HUES6 (cell line): ENCODE measurements around the gene CUL9.

Experiments used
- H3K27ac ChIP-seq: 2 replicates; pipeline ENCODE4 v1.7.0; 2013; ENCODE audit warnings: low read depth, mild to moderate bottlenecking, low read length, inconsistent platforms
- H3K27me3 ChIP-seq: 2 replicates; pipeline ENCODE4 v1.6.1; 2013; ENCODE audit warnings: low read length; ENCODE audit not compliant: control insufficient read depth, insufficient read depth
- H3K36me3 ChIP-seq: 2 replicates; pipeline ENCODE4 v1.6.1; 2013; ENCODE audit warnings: low read length; ENCODE audit not compliant: control insufficient read depth, insufficient read depth
- H3K4me1 ChIP-seq: 2 replicates; pipeline ENCODE4 v1.6.1; 2013; ENCODE audit warnings: low read length; ENCODE audit not compliant: control insufficient read depth, insufficient read depth
- H3K4me3 ChIP-seq: 2 replicates; pipeline ENCODE4 v1.5.1; 2013; ENCODE audit warnings: low read depth, low read length
- H3K9ac ChIP-seq: one replicate; pipeline ENCODE4 v1.6.1; 2013; ENCODE audit warnings: mild to moderate bottlenecking, low read length
- H3K9me3 ChIP-seq: 2 replicates; pipeline ENCODE4 v1.6.1; 2013; ENCODE audit warnings: low read depth, low read length; ENCODE audit not compliant: control insufficient read depth, insufficient read depth

CUL9 gene

GRCh38 chr6:43247114-43247999 is 65.4 kb downstream of the CUL9 start:
- H3K4me1 ChIP-seq = peaks cover 18% of the 10 kb centered on the region; the same call in 1 of the 2 replicates
- H3K9ac ChIP-seq = no peak overlapping the region
- H3K9me3 ChIP-seq = no peaks in the 10 kb centered on the region
- peaks cover 72% of the 10 kb centered on the region for H3K27me3 ChIP-seq
- peak overlapping the region; percentile 88 for H3K4me3 ChIP-seq
- no peak overlapping the region for H3K27ac ChIP-seq
- H3K36me3 ChIP-seq = no peaks in the 10 kb centered on the region

GRCh38 chr6:43248101-43248500 is 66.1 kb downstream of the CUL9 start:
- peaks cover 18% of the 10 kb centered on the region; the same call in 1 of the 2 replicates for H3K4me1 ChIP-seq
- H3K36me3 ChIP-seq = no peaks in the 10 kb centered on the region
- H3K27ac ChIP-seq = no peak overlapping the region
- no peak overlapping the region for H3K9ac ChIP-seq
- peak overlapping the region; percentile 88 for H3K4me3 ChIP-seq
- peaks cover 65% of the 10 kb centered on the region for H3K27me3 ChIP-seq
- no peaks in the 10 kb centered on the region for H3K9me3 ChIP-seq

DNA sequence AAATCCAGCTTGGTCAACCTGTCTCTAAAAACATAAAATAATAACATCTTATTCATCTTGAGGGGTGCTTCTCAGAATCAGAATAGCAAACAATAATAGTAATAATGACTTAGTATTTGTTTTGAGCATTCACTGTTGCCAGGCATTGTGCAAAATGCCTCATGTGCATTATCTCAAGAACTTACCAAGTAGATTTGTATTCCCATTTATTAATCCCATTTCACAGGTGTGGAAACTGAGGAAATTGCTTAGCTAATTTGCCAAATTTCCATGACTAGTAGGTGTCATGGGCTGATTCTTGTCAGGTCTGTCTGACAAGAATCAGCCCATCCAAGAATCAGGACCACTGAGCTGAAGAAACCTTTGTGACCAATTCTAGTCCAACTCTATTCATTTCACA is 66.8 kb downstream of the CUL9 start:
- no peak overlapping the region for H3K27ac ChIP-seq
- H3K4me1 ChIP-seq = peaks cover 18% of the 10 kb centered on the region; the same call in 1 of the 2 replicates
- H3K36me3 ChIP-seq = no peaks in the 10 kb centered on the region
- H3K9me3 ChIP-seq = no peaks in the 10 kb centered on the region
- H3K27me3 ChIP-seq = peaks cover 59% of the 10 kb centered on the region
- no peak overlapping the region for H3K4me3 ChIP-seq
- H3K9ac ChIP-seq = no peak overlapping the region

DNA sequence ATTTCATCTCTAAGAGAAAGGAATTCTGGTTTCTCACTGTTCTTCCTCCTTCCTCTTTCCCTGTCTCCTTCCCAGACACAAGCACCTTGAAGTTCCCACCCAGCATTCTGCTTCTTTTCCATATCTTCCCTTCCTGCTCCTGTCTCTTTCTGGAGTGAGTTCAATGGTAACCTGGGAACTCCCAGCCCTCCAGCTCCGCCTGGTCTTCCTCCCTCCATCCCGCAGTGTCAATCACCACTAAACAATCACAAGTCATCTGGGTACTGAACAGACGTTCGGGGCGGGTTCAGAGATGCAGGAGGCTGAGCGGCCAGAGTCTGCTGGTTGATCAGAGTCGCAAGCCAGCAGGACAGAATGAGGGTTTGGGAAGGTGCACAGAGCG is 69.0 kb downstream of the CUL9 start:
- Histone ChIP-seq H3K4me3 (no peak overlapping the region), H3K27me3 (peaks cover 37% of the 10 kb centered on the region)

DNA sequence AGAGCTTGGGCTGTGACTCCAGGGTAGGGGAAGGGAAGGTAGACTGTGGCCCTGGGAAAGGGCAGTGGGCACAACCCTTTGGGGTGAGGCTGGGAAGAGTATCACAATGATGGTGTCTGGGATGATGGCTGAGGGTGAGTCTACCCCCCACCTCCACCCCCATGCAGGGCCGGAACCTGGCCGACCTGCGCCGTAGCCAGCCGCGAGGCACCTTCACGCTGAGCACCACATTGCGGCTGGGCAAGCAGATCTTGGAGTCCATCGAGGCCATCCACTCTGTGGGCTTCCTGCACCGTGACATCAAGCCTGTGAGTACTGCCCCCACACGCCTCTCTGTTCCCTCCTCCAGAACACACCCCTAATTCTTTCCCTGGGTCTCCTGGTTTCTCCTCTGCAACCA is 71.4 kb downstream of the CUL9 start:
- peaks cover 15% of the 10 kb centered on the region; the same call in 1 of the 2 replicates for H3K27me3 ChIP-seq
- H3K4me1 ChIP-seq = peaks cover 25% of the 10 kb centered on the region
- H3K9ac ChIP-seq = no peak overlapping the region
- H3K36me3 ChIP-seq = no peaks in the 10 kb centered on the region
- no peak overlapping the region for H3K4me3 ChIP-seq
- no peaks in the 10 kb centered on the region for H3K9me3 ChIP-seq
- H3K27ac ChIP-seq = no peak overlapping the region

More for the DNA sequence above, 69.0 kb downstream of the CUL9 start:
- Histone ChIP-seq H3K9me3 (no peaks in the 10 kb centered on the region), H3K9ac (no peak overlapping the region), H3K4me1 (peaks cover 17% of the 10 kb centered on the region; the same call in 1 of the 2 replicates), H3K36me3 (no peaks in the 10 kb centered on the region), H3K27ac (no peak overlapping the region)

GRCh38 chr6:43254138-43254817 is 72.3 kb downstream of the CUL9 start:
- Histone ChIP-seq H3K27ac (no peak overlapping the region), H3K4me1 (peaks cover 25% of the 10 kb centered on the region), H3K27me3 (peaks cover 7% of the 10 kb centered on the region; the same call in 1 of the 2 replicates), H3K9ac (no peak overlapping the region), H3K9me3 (no peaks in the 10 kb centered on the region), H3K4me3 (no peak overlapping the region), H3K36me3 (no peaks in the 10 kb centered on the region)

GRCh38 chr6:43254846-43255245 is 72.8 kb downstream of the CUL9 start:
- Histone ChIP-seq H3K9me3 (no peaks in the 10 kb centered on the region), H3K4me3 (no peak overlapping the region), H3K9ac (no peak overlapping the region), H3K27me3 (peaks cover 7% of the 10 kb centered on the region; the same call in 1 of the 2 replicates), H3K4me1 (peaks cover 25% of the 10 kb centered on the region), H3K36me3 (no peaks in the 10 kb centered on the region), H3K27ac (no peak overlapping the region)

DNA sequence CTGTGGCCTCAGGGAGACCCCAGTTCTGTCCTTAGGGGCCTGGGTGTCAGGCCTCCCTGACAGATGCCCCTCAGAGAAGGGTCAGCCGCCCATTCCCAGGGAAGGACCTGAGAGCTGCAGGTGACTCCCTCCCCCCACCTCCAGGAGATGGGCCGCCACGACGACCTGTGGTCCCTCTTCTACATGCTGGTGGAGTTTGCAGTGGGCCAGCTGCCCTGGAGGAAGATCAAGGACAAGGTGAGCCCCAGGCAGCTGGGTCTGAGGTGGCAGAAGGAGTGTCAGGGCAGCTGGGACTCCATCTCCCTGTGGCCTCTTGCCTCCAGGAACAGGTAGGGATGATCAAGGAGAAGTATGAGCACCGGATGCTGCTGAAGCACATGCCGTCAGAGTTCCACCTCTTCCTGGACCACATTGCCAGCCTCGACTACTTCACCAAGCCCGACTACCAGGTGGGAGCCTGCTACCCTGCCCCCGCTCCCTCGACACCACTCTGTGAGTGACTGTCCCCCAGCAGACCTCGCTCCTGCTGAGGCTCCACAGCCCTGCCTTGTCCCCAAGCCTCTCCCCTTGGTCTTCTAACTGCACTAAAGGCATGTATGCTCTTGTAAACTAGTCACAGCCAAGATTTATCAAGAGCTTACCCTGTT is 73.5 kb downstream of the CUL9 start:
- Histone ChIP-seq H3K4me3 (no peak overlapping the region), H3K27ac (no peak overlapping the region), H3K9ac (no peak overlapping the region), H3K9me3 (no peaks in the 10 kb centered on the region), H3K27me3 (peaks cover 7% of the 10 kb centered on the region; the same call in 1 of the 2 replicates), H3K36me3 (no peaks in the 10 kb centered on the region), H3K4me1 (peaks cover 23% of the 10 kb centered on the region)

GRCh38 chr6:43256670-43257366 is 74.8 kb downstream of the CUL9 start:
- H3K4me1 ChIP-seq = peaks cover 10% of the 10 kb centered on the region
- no peaks in the 10 kb centered on the region; the same call in 1 of the 2 replicates for H3K27me3 ChIP-seq
- no peaks in the 10 kb centered on the region for H3K36me3 ChIP-seq
- H3K9ac ChIP-seq = no peak overlapping the region
- H3K4me3 ChIP-seq = no peak overlapping the region
- no peaks in the 10 kb centered on the region for H3K9me3 ChIP-seq
- H3K27ac ChIP-seq = no peak overlapping the region

DNA sequence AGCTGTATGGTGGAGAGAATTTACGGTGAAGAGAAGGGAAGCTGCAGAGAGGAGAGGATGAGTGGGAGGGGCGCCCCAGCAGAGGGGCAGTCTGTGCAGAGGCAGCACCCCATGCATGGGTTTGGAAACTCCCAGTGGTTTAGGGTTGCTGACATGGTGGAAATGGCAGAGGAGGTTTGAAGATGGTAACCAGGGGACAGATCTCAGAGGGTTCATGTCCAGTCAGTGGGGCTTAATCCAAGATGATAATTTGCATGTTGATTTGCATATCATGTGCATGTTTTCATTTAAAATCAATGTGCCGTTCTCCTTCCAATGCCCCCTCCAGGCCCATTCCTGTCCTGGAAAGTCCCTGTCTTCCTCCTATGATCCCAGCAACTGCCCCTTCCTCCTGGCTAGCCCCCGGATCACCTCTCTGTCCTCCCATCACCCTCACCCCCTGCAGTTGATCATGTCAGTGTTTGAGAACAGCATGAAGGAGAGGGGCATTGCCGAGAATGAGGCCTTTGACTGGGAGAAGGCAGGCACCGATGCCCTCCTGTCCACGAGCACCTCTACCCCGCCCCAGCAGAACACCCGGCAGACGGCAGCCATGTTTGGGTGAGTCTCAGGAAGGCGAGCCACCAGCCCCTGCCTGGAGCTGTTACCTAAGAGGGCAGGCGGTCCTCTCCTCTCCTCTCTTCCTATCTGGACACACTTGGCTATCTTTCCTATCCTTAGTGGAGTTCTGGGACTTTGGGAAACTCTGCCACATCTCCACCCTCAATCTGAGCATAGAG is 75.6 kb downstream of the CUL9 start:
- no peaks in the 10 kb centered on the region; the same call in 1 of the 2 replicates for H3K27me3 ChIP-seq

More for the DNA sequence above, 75.6 kb downstream of the CUL9 start:
- Histone ChIP-seq H3K27ac (no peak overlapping the region), H3K4me1 (peaks cover 10% of the 10 kb centered on the region), H3K36me3 (no peaks in the 10 kb centered on the region), H3K4me3 (no peak overlapping the region), H3K9ac (no peak overlapping the region), H3K9me3 (no peaks in the 10 kb centered on the region)
